ENCODE results near the gene CHCHD5.

Gene CHCHD5

DNA sequence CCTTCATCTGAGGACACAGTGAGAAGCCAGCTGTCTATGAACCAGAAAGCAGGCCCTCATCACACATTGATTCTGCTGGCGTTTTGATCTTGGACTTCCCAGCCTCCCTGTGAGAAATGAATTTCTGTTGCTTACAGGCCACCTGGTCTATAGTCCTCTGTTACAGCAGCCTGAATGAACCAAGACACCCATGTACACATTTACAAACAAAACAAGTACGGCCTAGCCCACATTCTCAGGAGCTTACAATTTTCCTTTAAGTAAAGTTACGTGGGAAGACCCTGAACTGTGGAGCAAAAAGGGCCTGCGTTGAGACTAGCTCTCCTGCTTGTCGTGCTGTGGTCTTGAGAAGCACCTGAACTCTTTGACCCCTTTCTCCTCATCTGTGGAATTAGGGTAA is 49.3 kb downstream of the CHCHD5 start:
- Histone ChIP-seq H3K4me1 (ENCODE audit: control insufficient read depth in 5 of 5, insufficient read depth in 5 of 5, low read length in 5 of 5) (peaks cover 0 to 6% (median 0%) of the 10 kb centered on the region in 5 donors), H3K9ac (ENCODE audit: low read length in 5 of 5) (no peak overlapping the region), H3K36me3 (ENCODE audit: control insufficient read depth in 5 of 5, insufficient read depth in 5 of 5, low read length in 5 of 5) (no peaks in the 10 kb centered on the region), H3K9me3 (ENCODE audit: control insufficient read depth in 5 of 5, low read length in 5 of 5) (no peaks in the 10 kb centered on the region), H3K27me3 (ENCODE audit: control insufficient read depth in 5 of 5, insufficient read depth in 4 of 5, low read length in 5 of 5) (peaks cover 0 to 9% (median 5%) of the 10 kb centered on the region in 5 donors), H3K27ac (ENCODE audit: low read depth, low read length) (no peak overlapping the region), H3K4me3 (ENCODE audit: low read depth in 1 of 5, low read length in 5 of 5) (no peak overlapping the region)

GRCh38 chr2:112634153-112634873 is 49.9 kb downstream of the CHCHD5 start:
- Histone ChIP-seq H3K4me1 (ENCODE audit: control insufficient read depth in 5 of 5, insufficient read depth in 5 of 5, low read length in 5 of 5) (peaks cover 0 to 6% (median 0%) of the 10 kb centered on the region in 5 donors), H3K9me3 (ENCODE audit: control insufficient read depth in 5 of 5, low read length in 5 of 5) (no peaks in the 10 kb centered on the region), H3K4me3 (ENCODE audit: low read depth in 1 of 5, low read length in 5 of 5) (no peak overlapping the region), H3K36me3 (ENCODE audit: control insufficient read depth in 5 of 5, insufficient read depth in 5 of 5, low read length in 5 of 5) (no peaks in the 10 kb centered on the region), H3K27ac (ENCODE audit: low read depth, low read length) (no peak overlapping the region), H3K27me3 (ENCODE audit: control insufficient read depth in 5 of 5, insufficient read depth in 4 of 5, low read length in 5 of 5) (peaks cover 0 to 9% (median 5%) of the 10 kb centered on the region in 5 donors), H3K9ac (ENCODE audit: low read length in 5 of 5) (no peak overlapping the region)

- Histone ChIP-seq H3K27ac (ENCODE audit: low read depth, low read length) (no peak overlapping the region), H3K36me3 (ENCODE audit: control insufficient read depth in 5 of 5, insufficient read depth in 5 of 5, low read length in 5 of 5) (no peaks in the 10 kb centered on the region), H3K9ac (ENCODE audit: low read length in 5 of 5) (no peak overlapping the region), H3K27me3 (ENCODE audit: control insufficient read depth in 5 of 5, insufficient read depth in 4 of 5, low read length in 5 of 5) (peaks cover 0 to 9% (median 5%) of the 10 kb centered on the region in 5 donors), H3K9me3 (ENCODE audit: control insufficient read depth in 5 of 5, low read length in 5 of 5) (no peaks in the 10 kb centered on the region), H3K4me3 (ENCODE audit: low read depth in 1 of 5, low read length in 5 of 5) (no peak overlapping the region), H3K4me1 (ENCODE audit: control insufficient read depth in 5 of 5, insufficient read depth in 5 of 5, low read length in 5 of 5) (peaks cover 0 to 6% (median 0%) of the 10 kb centered on the region in 5 donors)
Measured at GRCh38 chr2:112634874-112635157, 50.4 kb downstream of the CHCHD5 start.

DNA sequence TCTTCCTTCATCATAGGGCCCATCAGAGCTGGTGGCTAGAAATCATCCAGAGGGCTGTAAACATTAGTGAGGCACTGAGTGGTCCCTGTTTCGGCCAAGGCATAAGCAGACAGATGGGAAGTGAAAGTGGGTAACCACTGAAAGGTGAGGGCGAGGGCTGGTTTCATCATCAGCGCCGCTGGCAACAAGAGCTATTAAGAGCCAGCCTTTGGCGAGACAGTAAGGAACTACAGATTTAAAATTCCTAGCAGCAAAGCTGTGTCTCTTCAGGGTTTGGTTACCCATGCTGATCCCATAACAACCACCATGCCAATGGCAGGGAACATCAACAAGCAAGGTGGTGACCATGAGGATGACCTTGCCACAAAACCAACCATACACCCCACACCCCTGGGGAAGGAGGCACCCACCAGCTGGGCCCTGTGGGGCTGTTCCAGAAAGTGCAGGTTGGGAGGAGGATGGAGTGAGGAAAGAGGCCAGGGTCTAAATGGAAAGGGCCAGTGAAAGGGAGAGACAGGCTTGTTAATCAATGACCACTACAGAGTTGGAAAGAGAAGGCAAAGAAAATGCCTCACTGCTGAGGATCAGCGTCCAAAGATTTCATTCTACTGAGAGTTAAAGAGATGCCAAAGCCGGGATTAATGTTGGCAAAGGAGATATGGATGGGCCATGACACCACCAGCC is 52.3 kb downstream of the CHCHD5 start:
- H3K27ac ChIP-seq (ENCODE audit: low read depth, low read length), result no peak overlapping the region
- peaks cover 0 to 2% (median 0%) of the 10 kb centered on the region in 5 donors for H3K4me1 ChIP-seq (ENCODE audit: control insufficient read depth in 5 of 5, insufficient read depth in 5 of 5, low read length in 5 of 5)
- H3K9ac ChIP-seq (ENCODE audit: low read length in 5 of 5), result no peak overlapping the region
- peaks cover 0 to 2% (median 0%) of the 10 kb centered on the region in 5 donors for H3K27me3 ChIP-seq (ENCODE audit: control insufficient read depth in 5 of 5, insufficient read depth in 4 of 5, low read length in 5 of 5)
- no peak overlapping the region for H3K4me3 ChIP-seq (ENCODE audit: low read depth in 1 of 5, low read length in 5 of 5)
- H3K36me3 ChIP-seq (ENCODE audit: control insufficient read depth in 5 of 5, insufficient read depth in 5 of 5, low read length in 5 of 5), result no peaks in the 10 kb centered on the region
- no peaks in the 10 kb centered on the region for H3K9me3 ChIP-seq (ENCODE audit: control insufficient read depth in 5 of 5, low read length in 5 of 5)

- no peaks in the 10 kb centered on the region for H3K36me3 ChIP-seq (ENCODE audit: control insufficient read depth in 5 of 5, insufficient read depth in 5 of 5, low read length in 5 of 5)
- no peak overlapping the region for H3K4me3 ChIP-seq (ENCODE audit: low read depth in 1 of 5, low read length in 5 of 5)
- H3K4me1 ChIP-seq (ENCODE audit: control insufficient read depth in 5 of 5, insufficient read depth in 5 of 5, low read length in 5 of 5), result peaks cover 0 to 3% (median 0%) of the 10 kb centered on the region in 5 donors
- no peak overlapping the region for H3K9ac ChIP-seq (ENCODE audit: low read length in 5 of 5)
- H3K27me3 ChIP-seq (ENCODE audit: control insufficient read depth in 5 of 5, insufficient read depth in 4 of 5, low read length in 5 of 5), result peaks cover 0 to 2% (median 0%) of the 10 kb centered on the region in 5 donors
- H3K9me3 ChIP-seq (ENCODE audit: control insufficient read depth in 5 of 5, low read length in 5 of 5), result no peaks in the 10 kb centered on the region
- no peak overlapping the region for H3K27ac ChIP-seq (ENCODE audit: low read depth, low read length)
Measured at GRCh38 chr2:112637289-112637660, 52.9 kb downstream of the CHCHD5 start.

Data from subcutaneous abdominal adipose tissue (tissue), 5 donors.